Gastroesophageal sphincter (tissue), 3 donors: ENCODE results near the gene SLC25A47.

Experiments
- CTCF ChIP-seq, 4 experiments: fragments of 200-600 bp in 2 of 4; fragments of 450-650 bp in 2 of 4; sonication (generic) in 1 of 4; IDR thresholded peaks; one replicate each; pipeline ENCODE4 v1.5.1; 2017 to 2019; ENCODE audit warnings: antibody characterized with exemption in 4 of 4, mild to moderate bottlenecking in 2 of 4, moderate library complexity in 2 of 4
- EP300 ChIP-seq: sonication (generic); formaldehyde crosslinking; IDR thresholded peaks from one replicate; pipeline ENCODE4 v1.6.1; 2017; ENCODE audit warnings: antibody characterized with exemption, mild to moderate bottlenecking
- POLR2A ChIP-seq, 2 donors: fragments of 450-650 bp; IDR thresholded peaks; one replicate each; pipeline ENCODE4 v1.6.1; 2017; ENCODE audit warnings: antibody characterized with exemption in 2 of 2, mild to moderate bottlenecking in 2 of 2, moderate library complexity in 1 of 2
- POLR2AphosphoS5 ChIP-seq: sonication (generic); formaldehyde crosslinking; IDR thresholded peaks from one replicate; pipeline ENCODE4 v1.6.1; 2017; ENCODE audit warnings: antibody characterized with exemption

GRCh38 chr14:100312877-100313400 lies 10.2 kb upstream of the SLC25A47 start:
- TF ChIP-seq POLR2AphosphoS5 (no peak), EP300 (no peak), CTCF (IDR thresholded peaks at IDR 0.05) (no peak), POLR2A (IDR thresholded peaks at IDR 0.05) (no peak)
